Stomach smooth muscle (tissue), 2 donors: ENCODE data around the gene AJAP1.

Source experiments
- H3K27ac ChIP-seq: one replicate; pipeline ENCODE4 v1.7.0; 2013; ENCODE audit warnings: mild to moderate bottlenecking, low read length, inconsistent platforms
- H3K27me3 ChIP-seq, 2 donors: one replicate each; pipeline ENCODE4 v1.7.0; 2013; ENCODE audit warnings: low read length in 2 of 2; ENCODE audit not compliant: insufficient read depth in 2 of 2, control insufficient read depth in 1 of 2
- H3K36me3 ChIP-seq, 2 donors: one replicate each; pipeline ENCODE4 v1.7.0; 2013; ENCODE audit warnings: low read length in 2 of 2; ENCODE audit not compliant: control insufficient read depth in 2 of 2, insufficient read depth in 2 of 2
- H3K4me1 ChIP-seq: one replicate; pipeline ENCODE4 v1.7.0; 2013; ENCODE audit warnings: low read length; ENCODE audit not compliant: control insufficient read depth, insufficient read depth
- H3K4me3 ChIP-seq, 2 donors: one replicate each; pipeline ENCODE4 v1.7.0; 2013; ENCODE audit warnings: low read length in 2 of 2
- H3K9ac ChIP-seq, 2 donors: one replicate each; pipeline ENCODE4 v1.7.0; 2013; ENCODE audit warnings: low read length in 2 of 2, mild to moderate bottlenecking in 1 of 2
- H3K9me3 ChIP-seq, 2 donors: one replicate each; pipeline ENCODE4 v1.7.0; 2013; ENCODE audit warnings: low read length in 2 of 2; ENCODE audit not compliant: control insufficient read depth in 2 of 2
- donor health status: healthy.
- donor health status: Pancreatic carcinoma.

The AJAP1 gene

DNA sequence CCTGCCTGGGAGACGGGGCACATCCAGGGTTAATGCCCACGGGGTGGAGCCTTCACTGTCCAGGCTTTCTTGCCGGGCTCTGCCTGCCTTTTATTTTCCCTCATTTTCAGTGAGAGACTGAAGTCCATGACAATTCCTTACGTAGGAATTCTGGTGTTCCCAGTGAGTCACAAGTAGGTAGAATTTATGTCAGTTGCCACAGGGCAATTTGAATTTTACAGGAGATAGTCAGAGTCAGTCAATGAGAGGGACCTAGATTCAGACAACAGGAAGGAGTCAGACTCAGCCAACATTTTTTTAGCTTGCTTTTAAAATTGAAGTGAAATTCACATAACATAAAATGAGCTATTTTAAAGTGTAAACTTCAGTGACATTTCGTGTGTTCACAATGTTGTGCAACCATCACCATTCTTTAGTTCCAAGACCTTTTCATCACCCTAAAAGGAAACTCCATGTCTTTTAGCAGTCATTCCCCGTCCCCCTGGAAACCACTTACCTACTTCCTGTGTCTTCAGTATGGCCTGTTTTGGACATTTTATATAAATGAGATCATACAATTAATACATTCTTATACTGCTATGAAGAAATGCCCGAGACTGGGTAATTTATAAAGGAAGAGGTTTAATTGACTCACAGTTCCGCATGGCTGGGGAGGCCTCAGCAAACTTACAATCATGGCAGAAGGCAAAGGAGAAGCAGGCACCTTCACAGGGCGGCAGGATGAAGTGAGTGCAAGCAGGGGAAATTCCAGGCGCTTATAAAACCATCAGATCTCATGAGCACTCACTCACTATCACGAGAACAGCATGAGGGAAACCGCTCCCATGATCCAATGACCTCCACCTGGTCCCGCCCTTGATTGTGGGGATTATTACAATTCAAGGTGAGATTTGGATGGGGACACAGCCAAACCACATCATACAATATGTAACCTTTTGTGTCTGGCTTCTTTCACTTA, 14.6 kb downstream of the AJAP1 start:
- Histone ChIP-seq H3K9me3 (peaks cover 0 to 2% of the 10 kb centered on the region in 2 donors), H3K27ac (no peak overlapping the region), H3K27me3 (peaks cover 3 to 8% of the 10 kb centered on the region in 2 donors), H3K4me3 (no peak overlapping the region), H3K4me1 (no peaks in the 10 kb centered on the region), H3K9ac (no peak overlapping the region), H3K36me3 (no peaks in the 10 kb centered on the region)

GRCh38 chr1:4670265-4670664, 15.9 kb downstream of the AJAP1 start:
- Histone ChIP-seq H3K27ac (no peak overlapping the region), H3K4me1 (no peaks in the 10 kb centered on the region), H3K9ac (no peak overlapping the region), H3K27me3 (peaks cover 0 to 8% of the 10 kb centered on the region in 2 donors), H3K4me3 (no peak overlapping the region), H3K9me3 (peaks cover 0 to 2% of the 10 kb centered on the region in 2 donors), H3K36me3 (no peaks in the 10 kb centered on the region)

DNA sequence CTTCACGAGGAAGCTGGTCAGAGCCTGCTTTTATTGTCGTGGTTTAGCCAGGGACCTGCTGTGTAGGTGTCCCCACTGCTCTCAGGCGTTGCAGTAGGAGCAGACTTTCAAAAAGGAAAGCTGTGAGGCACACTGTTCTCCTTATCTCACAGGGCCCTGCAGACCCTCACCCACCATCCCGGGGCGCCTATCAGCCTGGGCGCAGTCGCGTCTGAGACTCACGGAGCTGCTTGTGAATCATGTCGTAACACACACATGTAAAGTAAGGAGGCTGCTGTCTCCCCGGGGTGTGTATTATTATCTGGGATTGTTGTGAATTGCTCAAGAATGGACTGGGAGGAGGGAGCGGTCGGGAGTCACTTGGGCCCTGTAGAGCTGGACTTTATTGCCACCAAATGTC, 17.4 kb downstream of the AJAP1 start:
- Histone ChIP-seq H3K9me3 (peaks cover 0 to 2% of the 10 kb centered on the region in 2 donors), H3K9ac (no peak overlapping the region), H3K4me3 (no peak overlapping the region), H3K27ac (no peak overlapping the region), H3K27me3 (peaks cover 3 to 8% of the 10 kb centered on the region in 2 donors), H3K36me3 (no peaks in the 10 kb centered on the region), H3K4me1 (no peaks in the 10 kb centered on the region)

DNA sequence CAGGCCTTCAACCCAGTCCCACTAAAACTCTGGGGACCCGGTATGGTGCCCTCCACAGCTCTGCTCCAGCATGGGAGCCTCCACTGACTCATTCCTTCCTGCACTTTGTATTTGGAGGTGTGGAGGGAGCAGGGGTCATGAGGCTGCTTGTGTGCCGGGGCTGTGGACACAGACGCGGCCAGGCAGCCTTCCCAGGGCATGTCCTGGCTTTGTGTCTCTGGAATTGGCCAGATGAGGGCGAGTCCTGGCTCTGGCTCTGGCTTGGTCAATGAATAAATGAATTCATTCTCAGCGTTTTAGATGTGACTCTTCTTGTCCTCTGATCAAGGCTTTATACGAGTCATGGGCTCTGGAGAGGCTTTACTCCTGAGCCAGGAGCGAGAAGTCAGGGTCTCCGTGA, 19.1 kb downstream of the AJAP1 start:
- H3K4me1 ChIP-seq, result no peaks in the 10 kb centered on the region
- H3K9me3 ChIP-seq, result peaks cover 2 to 10% of the 10 kb centered on the region in 2 donors
- no peak overlapping the region for H3K4me3 ChIP-seq
- no peak overlapping the region for H3K27ac ChIP-seq
- H3K36me3 ChIP-seq, result no peaks in the 10 kb centered on the region
- H3K9ac ChIP-seq, result no peak overlapping the region
- peaks cover 3 to 5% of the 10 kb centered on the region in 2 donors for H3K27me3 ChIP-seq

DNA sequence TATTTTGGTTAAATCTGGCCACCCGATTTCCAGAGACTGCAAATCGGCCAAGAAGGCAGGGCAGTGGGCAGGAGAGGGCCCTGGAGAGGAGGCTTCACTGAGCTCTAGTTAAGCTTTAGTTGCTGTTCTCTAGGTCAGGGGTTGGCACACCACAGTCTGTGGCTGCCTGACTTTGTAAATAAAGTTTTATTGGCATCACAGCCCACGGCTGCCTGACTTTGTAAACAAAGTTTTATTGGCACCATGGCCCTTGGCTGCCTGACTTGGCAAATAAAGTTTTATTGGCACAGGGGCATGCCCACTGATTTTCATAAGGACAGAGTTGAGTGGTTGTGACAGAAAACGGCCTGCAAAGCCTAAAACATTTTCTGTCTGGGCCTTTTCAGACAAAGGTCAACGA, 19.7 kb downstream of the AJAP1 start:
- no peak overlapping the region for H3K4me3 ChIP-seq
- H3K27me3 ChIP-seq, result peaks cover 3 to 5% of the 10 kb centered on the region in 2 donors
- no peak overlapping the region for H3K9ac ChIP-seq
- no peaks in the 10 kb centered on the region for H3K36me3 ChIP-seq
- H3K9me3 ChIP-seq, result peaks cover 7 to 14% of the 10 kb centered on the region in 2 donors
- H3K27ac ChIP-seq, result no peak overlapping the region
- no peaks in the 10 kb centered on the region for H3K4me1 ChIP-seq

DNA sequence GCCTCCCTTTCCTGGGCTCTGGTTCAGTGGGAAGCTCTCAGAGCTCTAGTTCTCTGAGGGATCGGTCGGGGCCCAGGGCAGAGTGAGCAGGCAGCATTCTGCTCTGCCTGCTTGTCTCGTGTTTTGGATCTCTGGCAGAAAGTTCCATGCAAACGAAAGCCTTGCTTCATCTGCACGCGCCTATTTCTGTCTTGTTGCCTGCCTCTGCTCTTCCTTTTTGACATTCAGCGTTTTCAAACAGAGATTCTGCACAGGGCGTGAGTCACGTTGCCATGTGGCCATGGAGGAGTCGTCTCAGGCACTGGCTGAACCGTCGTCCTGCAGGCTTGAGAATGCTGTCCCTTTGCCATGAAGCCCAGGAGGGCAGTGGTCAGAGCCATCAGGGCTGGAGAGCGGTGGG, 20.3 kb downstream of the AJAP1 start:
- peaks cover 3 to 5% of the 10 kb centered on the region in 2 donors for H3K27me3 ChIP-seq
- H3K9ac ChIP-seq, result no peak overlapping the region
- H3K36me3 ChIP-seq, result no peaks in the 10 kb centered on the region
- H3K9me3 ChIP-seq, result peaks cover 12 to 16% of the 10 kb centered on the region in 2 donors
- H3K4me3 ChIP-seq, result no peak overlapping the region
- H3K4me1 ChIP-seq, result no peaks in the 10 kb centered on the region
- no peak overlapping the region for H3K27ac ChIP-seq

DNA sequence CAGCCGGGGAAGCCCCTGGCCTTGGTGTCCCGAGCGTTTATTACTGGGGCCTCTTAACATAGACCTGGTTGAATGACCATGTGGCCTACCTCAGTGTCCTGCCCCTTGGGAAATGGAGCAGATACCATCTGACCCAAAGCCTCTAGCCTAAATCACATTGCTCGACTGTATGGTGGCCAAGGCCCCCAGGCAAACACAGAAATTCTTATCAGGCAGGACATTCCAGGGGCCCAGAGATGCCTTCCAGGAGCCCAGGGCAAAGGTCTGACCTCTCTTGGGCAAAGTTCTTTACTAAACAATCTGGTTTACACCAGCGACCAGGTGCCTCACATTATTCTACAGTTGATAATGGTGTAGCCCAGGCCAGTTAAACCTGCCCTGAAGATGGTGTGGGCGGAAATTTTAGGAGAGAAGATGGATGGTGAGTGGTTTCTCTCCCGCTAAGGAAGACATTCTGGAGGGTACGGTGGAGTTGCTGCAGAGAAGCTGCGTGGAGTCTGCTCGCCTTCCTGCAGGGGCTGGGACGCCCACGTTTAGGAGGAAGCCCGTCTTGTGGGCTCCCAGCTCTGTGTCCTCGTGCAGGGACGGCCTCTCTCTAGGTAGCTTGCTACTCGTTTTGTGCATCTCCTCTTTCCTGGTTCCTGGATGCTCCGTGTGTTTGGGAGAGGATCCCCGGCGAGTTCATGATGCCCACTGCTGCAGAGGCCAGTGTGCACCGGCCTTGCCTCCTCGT, 21.2 kb downstream of the AJAP1 start:
- no peaks in the 10 kb centered on the region for H3K36me3 ChIP-seq
- H3K4me1 ChIP-seq, result no peaks in the 10 kb centered on the region
- H3K9ac ChIP-seq, result no peak overlapping the region
- H3K4me3 ChIP-seq, result no peak overlapping the region
- H3K27me3 ChIP-seq, result peaks cover 3 to 5% of the 10 kb centered on the region in 2 donors
- H3K27ac ChIP-seq, result no peak overlapping the region
- H3K9me3 ChIP-seq, result peaks cover 17 to 20% of the 10 kb centered on the region in 2 donors

DNA sequence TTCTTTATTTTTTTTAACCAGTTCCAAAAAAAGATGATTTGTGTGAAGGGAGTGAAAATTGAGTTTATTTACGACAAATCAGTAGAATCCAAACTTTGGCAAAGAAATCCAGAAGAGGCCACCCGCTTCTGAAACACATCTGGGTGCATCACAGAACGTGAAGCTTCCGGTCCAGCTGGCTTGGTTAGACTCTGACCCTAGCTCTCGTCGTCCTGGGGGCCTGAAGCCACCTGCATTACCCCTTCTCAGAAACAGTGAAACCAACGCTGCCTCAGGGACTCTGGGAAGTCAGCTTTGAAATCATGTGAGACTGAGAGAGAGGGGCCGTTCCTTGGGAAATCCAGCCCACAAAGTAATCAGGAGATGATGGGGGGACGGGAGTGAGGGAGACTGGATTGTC, 21.8 kb downstream of the AJAP1 start:
- H3K27me3 ChIP-seq, result peaks cover 3 to 5% of the 10 kb centered on the region in 2 donors
- H3K27ac ChIP-seq, result no peak overlapping the region
- H3K4me3 ChIP-seq, result no peak overlapping the region
- H3K9me3 ChIP-seq, result peaks cover 17 to 20% of the 10 kb centered on the region in 2 donors
- H3K9ac ChIP-seq, result no peak overlapping the region
- H3K36me3 ChIP-seq, result no peaks in the 10 kb centered on the region
- no peaks in the 10 kb centered on the region for H3K4me1 ChIP-seq

GRCh38 chr1:4677608-4678007, 23.2 kb downstream of the AJAP1 start:
- H3K9ac ChIP-seq, result no peak overlapping the region
- no peaks in the 10 kb centered on the region for H3K4me1 ChIP-seq
- peaks cover 3 to 5% of the 10 kb centered on the region in 2 donors for H3K27me3 ChIP-seq
- no peak overlapping the region for H3K4me3 ChIP-seq
- H3K36me3 ChIP-seq, result no peaks in the 10 kb centered on the region
- H3K27ac ChIP-seq, result no peak overlapping the region
- H3K9me3 ChIP-seq, result peaks cover 17 to 22% of the 10 kb centered on the region in 2 donors

DNA sequence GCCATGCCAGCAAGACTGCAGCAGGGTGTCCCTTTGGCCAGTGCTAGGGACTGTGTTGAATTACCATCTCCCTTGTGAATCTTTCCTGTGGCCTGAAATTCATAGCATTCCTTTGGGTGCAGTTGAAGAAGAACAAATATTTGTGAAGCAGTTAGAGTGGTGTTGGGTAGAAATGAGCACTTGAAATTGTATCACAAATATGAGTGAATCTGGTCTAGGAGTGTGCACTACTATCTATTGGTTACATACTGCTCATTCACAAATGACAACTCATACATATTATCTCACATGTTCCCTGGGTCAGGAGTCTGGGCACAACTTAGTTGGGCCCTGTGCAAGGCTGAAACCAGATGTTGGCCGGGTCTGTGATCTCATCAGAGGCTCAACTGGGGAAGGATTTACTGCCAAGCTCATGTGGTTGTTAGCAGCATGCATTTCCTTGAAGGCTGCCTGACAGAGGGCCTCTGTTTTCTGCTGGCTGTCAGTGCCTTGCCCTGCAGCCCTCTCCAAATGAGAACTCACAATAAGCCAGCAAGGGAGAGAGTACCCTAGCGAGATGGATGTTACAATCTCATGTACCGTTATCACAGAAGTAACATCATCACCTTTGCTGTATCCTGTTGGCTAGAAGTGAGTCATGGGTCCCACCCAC, 23.8 kb downstream of the AJAP1 start:
- Histone ChIP-seq H3K4me1 (no peaks in the 10 kb centered on the region), H3K9ac (no peak overlapping the region), H3K4me3 (no peak overlapping the region), H3K36me3 (no peaks in the 10 kb centered on the region), H3K27me3 (peaks cover 3 to 4% of the 10 kb centered on the region in 2 donors), H3K27ac (no peak overlapping the region), H3K9me3 (peaks cover 17 to 22% of the 10 kb centered on the region in 2 donors)
